HG03442 (cell line): Measurements from ENCODE around the gene KHSRP.
"Not testable (repeated sequence)": the region's sequence is repeated elsewhere in the genome, so short reads cannot be mapped to it uniquely, and the experiment has no call there.

Experiments used
- ATAC-seq: cut with Tn5 transposase; IDR thresholded peaks from one replicate; pipeline ENCODE4 v1.9.1; 2021; ENCODE audit warnings: mild to moderate bottlenecking, moderate library complexity; ENCODE audit not compliant: unreplicated experiment

KHSRP gene

DNA sequence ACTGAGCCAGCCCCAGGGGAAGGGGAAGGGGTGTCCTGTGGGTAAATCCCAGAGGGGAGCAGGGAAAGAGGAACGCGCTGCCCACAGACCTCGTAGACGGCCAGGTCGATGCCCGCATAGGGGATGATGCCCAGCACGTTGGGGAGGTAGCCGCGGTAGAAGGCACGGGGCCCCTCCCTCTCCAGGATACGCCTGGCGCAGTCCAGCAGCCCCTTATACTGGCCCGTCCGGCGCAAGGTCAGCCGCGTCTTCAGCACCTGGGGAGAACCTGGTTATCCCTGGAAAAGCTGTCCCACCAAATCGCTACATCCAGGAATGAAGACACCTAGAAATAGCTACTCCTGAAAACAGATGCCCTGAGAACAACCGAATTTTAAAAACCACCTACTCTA is 27.6 kb upstream of the KHSRP start:
- ATAC-seq = no peak

DNA sequence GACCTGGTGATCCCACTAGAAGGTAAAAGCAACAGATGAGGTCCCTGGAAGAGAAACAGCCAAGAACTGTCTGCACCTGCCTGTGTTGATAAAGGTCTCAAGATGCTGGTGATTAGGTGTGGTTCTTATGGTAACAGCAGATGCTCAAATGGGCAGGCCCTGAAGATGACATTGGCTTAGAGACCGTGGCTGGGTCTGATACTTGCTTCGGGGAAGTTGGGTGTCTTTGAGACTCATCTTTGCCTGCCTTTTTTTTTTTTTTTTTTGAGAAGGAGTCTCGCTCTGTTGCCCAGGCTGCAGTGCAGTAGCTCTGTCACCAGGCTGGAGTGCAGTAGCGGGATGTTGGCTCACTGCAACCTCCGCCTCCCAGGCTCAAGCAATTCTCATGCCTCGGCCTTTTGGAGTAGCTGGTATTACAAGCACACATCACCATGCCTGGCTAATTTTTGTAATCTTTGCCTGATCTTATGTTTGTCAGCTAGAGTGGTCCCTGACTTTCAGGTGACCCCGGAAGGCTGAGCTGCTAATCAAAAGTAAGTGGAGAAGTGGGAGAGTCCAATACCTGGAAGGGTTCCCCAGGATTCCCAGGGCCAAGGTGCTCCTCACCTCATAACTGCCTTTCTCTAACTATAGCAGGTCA is 27.1 kb upstream of the KHSRP start:
- ATAC-seq = no peak

DNA sequence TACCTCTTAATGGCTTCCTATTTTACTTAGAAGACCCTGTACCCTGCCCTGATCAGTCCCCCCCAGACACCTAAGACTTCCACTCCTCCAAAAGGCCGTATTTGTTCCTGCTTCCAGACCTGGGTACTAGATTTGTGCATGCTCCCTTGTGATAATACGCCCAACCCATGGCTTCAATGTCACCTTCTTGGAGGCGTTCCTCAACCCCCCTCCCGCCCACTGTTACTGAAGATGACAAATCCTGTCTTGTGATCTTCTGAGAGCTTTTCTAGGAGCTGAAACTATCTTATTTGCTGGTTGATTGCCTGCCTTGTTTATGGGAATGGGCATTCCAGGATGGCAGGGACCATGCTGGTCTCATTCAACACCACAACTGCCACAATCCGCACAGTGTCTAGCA is 25.6 kb upstream of the KHSRP start:
- ATAC-seq = no peak

DNA sequence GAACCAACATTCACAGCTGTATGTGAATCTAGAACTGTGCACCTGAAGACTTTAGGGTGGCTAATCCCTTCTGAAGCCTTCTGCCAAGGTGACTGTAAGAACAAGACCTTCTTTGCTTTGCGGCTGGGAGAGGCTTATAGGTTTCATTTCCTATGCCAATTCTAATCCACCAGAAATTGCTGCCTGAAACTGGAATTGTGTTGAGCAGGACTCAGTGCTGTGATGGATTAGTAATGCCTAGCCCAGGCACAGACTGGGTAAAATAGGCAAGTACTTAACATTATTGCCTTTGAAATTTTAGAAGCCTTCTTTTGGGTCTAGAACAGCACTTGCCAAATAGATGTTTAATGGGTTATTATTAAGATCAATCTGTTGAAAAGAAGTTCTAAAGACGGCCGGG is 23.4 kb upstream of the KHSRP start:
- ATAC-seq = no peak

DNA sequence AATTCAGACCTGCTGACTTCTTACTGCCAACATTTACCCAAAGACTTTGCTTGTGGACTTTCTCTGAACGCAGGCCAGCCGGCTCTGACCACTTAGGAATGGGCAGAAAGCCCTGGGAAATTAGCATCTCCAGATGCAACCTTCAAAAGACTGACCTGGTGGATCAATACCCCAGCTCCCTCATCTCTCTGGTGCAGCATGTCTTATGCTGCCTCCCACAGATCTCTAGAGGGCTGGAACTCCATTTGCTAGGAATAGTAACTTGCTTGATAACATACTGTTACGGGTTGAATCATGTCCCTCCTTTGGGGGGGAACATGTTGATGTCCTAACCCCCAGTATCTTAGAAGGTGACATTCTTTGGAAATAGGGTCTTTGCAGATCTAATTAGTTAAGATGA is 21.8 kb upstream of the KHSRP start:
- no peak for ATAC-seq

DNA sequence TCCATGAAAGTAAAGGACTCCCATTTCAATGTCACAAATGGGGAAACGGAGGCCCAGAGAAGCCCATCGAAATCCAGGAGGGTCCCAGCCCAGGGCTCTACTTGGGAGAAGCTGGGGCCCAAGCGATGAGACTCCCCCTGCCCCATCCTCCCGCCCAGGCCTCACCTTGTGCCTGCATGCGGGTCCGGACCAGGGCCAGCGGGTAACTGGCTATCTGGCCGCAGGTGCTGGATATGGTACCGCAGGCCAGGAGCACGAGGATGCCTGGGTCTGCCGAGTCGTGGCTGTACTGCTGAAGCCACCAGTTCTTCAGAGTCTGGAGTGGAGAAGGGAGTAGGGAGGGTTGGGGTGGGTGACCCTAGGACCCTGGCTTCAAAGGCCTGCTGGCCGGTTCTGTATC is 19.4 kb upstream of the KHSRP start:
- ATAC-seq = no peak

DNA sequence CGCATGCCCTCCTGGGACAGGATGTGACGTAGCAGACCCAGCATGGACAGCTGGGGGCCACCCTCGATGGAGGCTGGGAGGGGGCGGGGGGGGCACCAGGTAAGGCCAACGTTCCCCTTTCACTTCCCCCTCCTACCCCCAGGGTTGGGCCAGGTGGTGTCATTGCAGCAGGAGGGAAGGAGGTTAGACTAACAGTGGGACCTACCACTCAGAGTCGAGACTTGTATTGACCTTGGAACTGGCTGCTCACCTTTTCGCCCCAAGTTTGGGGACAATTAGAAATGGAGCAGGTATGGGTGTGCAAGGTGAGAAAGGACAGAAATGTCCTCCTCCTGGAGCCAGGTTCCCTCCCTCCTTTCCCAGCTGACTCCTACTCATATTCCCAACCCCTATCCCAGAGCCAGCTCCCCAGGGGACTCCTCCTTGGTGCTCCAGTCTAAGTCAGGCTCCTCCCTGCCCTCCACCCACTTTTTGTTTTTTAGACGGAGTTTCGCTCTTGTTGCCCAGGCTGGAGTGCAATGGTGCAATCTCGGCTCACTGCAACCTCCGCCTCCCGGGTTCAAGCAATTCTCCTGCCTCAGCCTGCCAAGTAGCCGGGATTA is 17.6 kb upstream of the KHSRP start:
- no peak for ATAC-seq

DNA sequence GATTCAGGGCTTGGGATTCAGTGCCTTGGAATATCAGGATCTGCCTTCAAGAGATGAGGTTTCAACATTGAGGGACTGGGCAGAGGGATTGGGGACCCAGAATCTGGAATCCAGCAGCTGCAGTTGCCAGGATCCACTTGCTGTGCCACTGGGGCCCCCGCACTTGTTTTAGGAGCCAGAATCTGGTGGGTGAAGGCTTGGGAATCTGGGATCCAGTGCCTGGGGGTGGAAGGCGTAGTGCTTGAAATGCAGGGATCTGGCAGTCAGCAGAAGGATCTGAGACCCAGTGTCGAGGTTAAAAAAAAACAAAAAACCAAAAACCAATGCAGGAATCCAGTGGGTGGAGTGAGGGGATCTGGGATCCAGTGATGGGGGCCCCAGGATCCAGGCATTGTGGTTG is 16.3 kb upstream of the KHSRP start:
- ATAC-seq = no peak

DNA sequence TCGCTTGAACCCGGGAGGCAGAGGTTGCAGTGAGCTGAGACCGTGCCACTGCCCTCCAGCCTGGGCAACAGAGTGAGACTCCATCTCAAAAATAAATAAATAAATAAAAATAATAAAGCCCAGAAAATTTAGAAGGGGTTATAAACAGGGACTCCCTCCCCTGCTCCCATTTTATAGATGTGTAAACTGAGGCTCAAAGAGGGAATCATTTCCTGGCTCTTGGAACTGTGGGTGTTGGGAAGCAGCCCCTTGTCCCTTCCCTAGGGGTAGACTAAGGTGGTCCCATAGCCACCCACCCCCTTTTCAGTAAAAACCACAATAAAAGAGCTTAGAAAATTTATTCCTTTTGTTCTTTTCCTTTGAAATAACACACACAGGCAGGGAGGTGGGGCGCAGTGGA is 15.1 kb upstream of the KHSRP start:
- no peak for ATAC-seq

DNA sequence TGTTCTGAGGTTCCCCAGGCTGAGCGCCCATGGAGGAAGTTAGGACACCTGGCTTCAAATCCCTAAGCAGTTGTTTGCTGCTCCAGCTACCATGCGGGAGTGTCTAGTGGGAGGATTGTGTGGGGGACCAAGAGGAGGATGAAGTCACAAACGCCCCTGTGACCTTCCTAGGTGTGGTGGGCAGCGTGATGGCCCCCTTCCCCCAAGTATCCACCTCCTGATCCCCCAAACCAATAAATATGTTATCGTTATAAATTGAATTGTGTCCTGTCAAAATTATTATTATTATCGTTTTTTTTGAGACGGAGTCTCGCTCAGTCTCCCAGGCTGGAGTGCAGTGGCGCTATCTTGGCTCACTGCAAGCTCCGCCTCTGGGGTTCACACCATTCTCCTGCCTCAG is 9.1 kb upstream of the KHSRP start, which contains the start of gene SLC25A41:
TSS of gene SLC25A41 (minus strand) at position 101 of the 400 bp plus-strand sequence. CDS start at position 31, 70 bp downstream.
- no peak for ATAC-seq

DNA sequence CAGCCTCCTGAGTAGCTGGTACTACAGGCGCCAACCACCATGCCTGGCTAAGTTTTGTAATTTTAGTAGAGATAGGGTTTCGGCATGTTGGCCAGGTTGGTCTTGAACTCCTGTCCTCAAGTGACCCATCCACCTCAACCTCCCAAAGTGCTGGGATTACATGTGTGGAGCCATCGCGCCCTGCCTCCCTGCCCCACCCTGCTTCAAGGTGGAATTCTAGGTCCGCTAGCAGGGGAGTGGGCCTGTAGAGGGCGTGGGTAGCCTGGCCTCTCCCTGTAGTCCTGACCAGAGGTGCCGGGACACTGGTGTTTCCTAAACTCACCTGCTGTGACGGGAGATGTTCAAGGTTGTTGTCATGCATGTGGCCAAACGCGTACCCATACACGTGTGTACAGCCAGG is 8.6 kb upstream of the KHSRP start:
- no peak for ATAC-seq

DNA sequence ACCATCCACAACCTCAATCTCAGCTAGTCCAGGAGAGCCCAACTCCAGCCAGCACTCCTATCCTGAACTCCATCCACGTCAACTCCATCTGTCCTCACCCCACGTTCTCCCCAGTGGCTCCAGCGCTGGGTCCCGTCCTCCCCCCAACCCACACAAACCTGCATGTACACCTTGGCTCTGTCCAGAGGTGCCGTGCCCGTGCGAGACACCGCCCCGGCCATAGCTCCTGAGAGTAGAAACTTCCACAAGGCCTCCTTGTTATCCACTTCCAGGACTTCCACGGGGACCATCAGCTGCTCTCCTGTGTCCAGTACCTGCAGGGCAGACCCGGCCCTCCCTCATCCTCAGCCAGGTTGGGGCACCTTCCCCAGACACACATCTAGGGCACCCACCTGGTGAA is 7.3 kb upstream of the KHSRP start:
- ATAC-seq = no peak

DNA sequence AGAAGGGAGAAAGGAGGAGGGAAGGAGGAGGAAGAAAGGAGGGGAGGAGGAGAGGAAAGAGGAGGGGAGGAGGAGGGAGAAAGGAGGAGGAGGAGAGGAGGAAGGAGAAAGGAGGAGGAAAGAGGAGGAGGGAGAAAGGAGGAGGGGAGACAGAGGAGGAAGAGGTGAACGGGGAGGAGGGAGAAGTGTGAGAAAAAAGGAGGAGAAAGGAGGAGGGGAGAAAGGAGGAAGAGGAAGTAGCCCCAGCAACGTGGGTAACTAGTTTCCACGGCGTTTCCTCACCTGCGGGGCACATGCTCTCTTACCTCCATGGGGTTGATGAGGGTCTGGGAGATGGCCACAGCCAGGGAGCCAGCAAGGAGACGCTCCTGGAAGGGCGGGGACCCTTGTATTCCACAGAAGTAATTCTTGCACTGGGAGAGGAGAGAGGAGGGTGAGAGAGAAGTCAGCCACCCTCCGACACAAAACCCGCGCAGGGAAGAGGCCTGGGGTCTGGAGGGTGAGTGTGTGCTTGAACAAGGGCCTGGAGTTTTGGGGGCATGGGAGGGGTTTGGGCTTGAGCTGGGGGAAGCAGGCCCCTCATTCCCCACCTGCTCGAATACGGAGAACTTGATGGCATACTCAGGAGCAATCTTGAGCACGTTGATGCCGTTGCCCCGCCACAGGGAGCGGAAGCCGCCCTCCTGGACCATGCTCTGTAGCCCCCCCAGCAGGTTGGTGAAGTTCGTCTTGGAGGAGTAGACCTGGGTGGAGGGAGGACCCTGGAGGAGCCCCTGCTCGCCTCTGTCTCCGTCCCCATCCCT is 5.0 kb upstream of the KHSRP start:
- no peak for ATAC-seq

DNA sequence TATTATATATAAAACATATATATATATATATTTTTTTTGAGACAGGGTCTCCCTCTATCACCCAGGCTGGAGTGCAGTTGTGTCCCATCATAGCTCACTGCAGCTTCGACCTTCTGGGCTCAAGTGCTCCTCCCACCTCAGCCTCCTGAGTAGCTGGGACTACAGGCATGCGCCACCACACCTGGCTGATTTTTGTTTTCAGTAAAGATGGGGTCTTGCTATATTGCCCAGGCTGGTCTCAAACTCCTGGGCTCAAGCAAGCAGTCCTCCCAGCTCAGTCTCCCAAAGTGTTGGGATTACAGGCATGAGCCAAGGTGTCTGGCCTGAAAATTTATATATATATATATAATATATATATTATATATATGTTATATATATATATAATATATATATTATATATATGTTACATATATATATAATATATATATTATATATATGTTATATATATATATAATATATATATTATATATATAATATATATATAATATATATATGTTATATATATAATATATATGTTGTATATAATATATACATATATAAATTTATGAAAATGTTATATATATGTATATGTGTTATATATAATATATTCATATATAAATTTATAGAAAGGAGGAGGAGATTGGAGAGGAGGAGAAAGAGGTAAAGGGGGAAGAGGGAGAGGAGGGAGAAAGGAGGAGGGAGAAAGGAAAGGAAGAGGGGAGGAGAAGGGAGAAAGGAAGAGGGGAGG is 4.2 kb upstream of the KHSRP start:
- not testable (repeated sequence) for ATAC-seq

DNA sequence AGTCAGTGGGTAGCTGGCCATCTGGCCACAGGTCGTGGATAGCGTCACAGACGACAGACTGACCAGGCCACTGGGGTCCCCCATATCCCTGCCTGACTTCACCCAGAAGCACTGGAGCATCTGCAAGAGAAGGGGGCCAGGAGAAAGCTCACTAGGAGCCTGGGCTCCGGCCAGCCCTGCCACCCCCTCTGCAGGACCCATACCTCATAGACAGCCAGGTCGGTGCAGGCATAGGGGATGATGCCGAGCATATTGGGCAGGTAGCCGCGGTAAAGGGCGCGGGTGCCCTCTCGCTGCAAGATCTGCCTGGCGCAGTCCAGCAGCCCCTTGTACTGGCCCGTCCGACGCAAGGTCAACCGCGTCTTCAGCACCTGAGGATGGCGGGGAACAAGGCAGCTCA is 2.5 kb upstream of the KHSRP start:
- no peak for ATAC-seq

DNA sequence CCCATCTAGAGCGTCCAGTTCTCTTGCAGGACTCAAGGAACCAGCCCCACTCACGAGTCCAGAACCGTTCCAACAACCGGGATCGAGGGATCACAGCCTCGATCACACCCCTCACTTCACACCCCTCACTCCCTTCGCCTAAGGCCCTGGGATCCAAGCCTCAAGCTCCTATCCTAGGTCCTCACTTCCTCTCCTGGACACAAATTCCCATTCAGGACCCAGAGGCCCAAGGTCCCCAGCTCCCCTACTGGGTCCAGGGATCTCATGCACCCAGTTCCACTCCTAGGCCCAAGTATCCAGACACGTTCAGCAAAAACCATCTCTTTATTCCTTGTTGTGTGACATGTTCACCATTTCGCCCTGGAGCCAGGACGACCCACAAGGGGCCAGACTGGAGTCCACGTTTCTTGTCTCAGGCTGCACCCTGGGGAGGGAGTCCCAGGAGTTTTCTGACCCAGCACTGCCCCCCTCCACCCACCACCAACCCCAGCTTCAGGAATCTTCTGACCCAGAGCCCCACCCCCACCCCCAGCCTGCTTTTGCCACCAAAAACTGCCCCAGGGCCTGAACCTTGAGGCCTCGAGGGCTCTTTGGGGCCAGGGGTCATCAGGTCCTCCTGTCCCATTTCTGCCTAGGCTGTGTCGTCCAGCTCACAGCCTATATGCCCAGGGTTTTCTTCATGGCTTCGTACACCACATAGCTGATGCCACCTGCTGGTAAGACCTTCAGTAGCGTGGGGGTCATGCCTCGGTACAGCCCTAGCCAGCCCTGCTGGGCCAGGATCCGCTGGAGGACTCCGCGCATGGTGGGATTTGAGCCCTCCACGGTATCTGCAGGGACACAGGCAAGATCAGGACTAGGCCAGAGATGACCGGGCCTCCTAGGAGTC is 1.4 kb upstream of the KHSRP start:
- ATAC-seq = no peak

DNA sequence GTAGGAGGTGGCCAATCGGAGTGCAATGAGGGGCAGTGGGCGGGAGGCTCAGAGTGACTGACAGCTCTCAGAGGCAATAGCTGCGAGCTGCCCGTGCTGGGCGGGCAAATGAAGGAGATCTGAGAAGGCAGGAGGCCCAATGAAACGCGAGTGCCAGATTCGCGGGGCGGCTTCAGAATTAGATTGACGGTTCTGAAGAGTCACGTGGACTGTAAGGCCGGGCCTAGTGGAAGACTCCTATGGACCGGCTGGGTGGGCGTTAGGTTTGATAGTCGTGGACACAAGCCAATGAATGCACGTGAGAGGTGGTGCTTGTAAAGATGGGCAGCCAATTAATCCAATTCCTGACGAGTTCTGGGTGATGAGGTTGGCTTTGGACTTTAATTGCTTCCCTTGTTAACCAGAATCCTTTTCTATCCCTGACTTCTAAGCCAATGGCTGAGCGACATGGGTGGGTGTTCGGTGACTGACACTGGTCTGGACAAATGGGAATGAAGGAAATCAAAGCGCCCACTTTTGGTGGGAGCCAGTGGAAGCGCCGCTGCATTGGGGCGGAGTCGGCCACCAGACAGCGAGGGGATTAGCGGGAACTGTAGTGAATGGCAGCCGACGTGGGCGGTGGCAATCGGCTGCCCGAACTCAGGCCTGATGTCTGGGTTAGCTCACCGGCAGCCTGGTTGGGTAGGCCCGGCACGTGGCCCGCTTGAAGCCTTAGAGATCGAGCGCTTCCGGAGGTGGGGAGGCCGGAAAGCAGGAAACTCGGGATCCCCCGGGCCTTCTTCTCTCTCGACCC is 524 bp upstream of the KHSRP start:
- peak; percentile 84 for ATAC-seq

DNA sequence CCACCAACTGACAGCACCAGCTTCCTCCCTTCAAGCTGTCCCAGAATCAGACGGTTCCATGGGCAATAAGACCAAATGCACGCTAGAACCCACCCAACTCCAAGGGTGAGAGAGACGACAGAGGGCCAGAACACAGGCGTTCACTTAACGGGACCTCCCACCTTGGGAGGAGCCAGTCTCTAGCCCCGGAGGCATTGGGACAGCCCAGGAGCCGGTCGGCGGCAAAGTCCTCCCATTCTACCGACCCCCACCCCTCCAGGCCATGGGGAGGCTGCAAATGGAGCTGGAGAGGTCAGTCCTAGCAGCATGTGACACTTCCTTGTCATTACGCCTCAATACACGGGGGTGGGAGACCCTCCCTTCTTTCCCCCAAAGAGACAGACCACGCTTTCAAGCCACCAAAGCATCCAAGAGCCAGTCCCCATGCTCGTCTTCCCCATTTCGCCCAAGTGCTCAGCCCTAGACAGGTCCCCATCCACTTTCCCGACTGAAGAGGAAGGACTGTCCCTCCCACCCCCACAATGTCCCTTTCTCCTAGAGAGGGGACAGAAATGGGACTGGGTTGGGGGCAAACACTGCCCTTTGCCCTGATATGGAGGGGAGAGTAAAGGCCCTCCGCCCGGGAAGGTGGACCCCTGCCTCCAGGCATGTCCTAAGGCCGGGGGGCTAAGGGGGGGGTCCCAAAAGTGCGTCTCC is 964 bp downstream of the KHSRP start:
- ATAC-seq = no peak
